ENCODE measurements around the gene TMEM126B. TPM values are rescaled to one million over a fixed set of nuclear protein-coding genes. Genes with fewer than 3 reads are reported as not detected.

Gene TMEM126B
- total and polyA plus RNA-seq, 2 of the 13 experiments (the other 11 are each of a cell fraction or from before 2014, with no cell fraction given), result 33.6 to 54.8 TPM

DNA sequence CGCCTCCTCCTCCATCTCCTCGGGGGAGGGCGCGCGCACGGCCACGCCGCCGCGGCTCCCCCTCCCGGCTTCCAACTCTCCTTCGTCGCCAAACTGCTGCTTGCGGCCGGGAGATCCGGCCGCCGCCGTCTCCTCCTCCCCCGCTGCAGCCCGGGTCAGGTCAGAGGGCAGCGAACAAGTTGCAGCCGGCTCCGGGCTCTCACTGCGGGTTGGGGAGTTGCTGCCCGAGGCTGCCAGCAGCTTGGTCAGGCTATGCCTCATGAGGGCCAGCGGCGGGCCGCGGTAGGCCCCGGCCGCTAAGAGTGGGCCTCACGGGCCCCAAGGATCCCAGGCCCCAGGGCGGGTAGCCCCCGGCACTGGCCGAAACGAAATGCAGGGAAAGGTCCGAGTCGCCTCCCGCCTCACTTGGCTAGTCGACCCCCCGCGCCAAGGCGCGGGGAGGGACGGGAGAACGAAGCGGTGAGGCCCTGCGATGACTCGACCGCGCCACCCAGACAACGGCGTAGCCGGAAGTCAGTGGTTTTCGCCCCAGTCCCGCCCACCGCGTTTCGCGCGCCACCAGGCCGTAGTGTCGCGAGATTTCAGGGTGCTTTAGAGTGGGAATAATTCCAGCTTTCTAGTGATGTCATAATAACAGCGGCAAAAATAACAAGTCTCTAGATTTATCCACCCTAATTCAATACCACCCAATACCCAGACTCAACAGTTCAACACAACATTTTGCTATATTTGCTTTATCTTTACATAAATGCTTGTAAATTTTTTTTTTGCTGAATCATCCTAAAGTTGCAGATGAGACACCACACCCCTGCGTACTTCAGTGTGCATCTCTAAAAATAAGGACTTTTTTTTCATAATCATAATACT, 36.5 kb downstream of the TMEM126B start, which contains the start of gene CREBZF (continued):
- no peak for TF ChIP-seq SMYD3 (CRISPR knock-in tag; IDR thresholded peaks at IDR 0.05)
- TF ChIP-seq KAT7 (CRISPR knock-in tag; IDR thresholded peaks at IDR 0.05; ENCODE audit: borderline replicate concordance), result no peak
- TF ChIP-seq MYC (CRISPR knock-in tag; IDR thresholded peaks at IDR 0.05; ENCODE audit: borderline replicate concordance), result peak; percentile 85; the same call in 1 of the 2 replicates
- peak; percentile 40; the same call in 1 of the 2 replicates for TF ChIP-seq MTERF4 (CRISPR knock-in tag; IDR thresholded peaks at IDR 0.05)
- TF ChIP-seq ZNF589 (CRISPR knock-in tag; conservative IDR thresholded peaks at IDR 0.05), result no peak
- TF ChIP-seq ZNF142 (CRISPR knock-in tag; IDR thresholded peaks at IDR 0.05), result no peak
- TF ChIP-seq BORCS8-MEF2B (CRISPR knock-in tag; IDR thresholded peaks at IDR 0.05), result peak; percentile 80
- TF ChIP-seq ZNF691 (CRISPR knock-in tag; IDR thresholded peaks at IDR 0.05; ENCODE audit: borderline replicate concordance, low read depth), result peak; percentile 16
- no peak for TF ChIP-seq STAG1 (CRISPR knock-in tag; IDR thresholded peaks at IDR 0.05)
- TF ChIP-seq ZNF740 (CRISPR knock-in tag; IDR thresholded peaks at IDR 0.05), result no peak
- no peak for TF ChIP-seq ZNF205 (CRISPR knock-in tag; IDR thresholded peaks at IDR 0.05)
- 0 out of 2 replicates have a peak, but pooled peaks have one; percentile 24 for TF ChIP-seq TBX3 (IDR thresholded peaks at IDR 0.05; ENCODE audit: borderline replicate concordance)
- peak; percentile 63 for TF ChIP-seq GMEB2 (CRISPR knock-in tag; IDR thresholded peaks at IDR 0.05; ENCODE audit: low read depth)
- TF ChIP-seq HMG20A (CRISPR knock-in tag; IDR thresholded peaks at IDR 0.05; ENCODE audit: borderline replicate concordance), result no peak
- no peak for TF ChIP-seq JUNB (CRISPR knock-in tag; IDR thresholded peaks at IDR 0.05; ENCODE audit: borderline replicate concordance)
